Fibroblast of the aortic adventitia (primary cell): ENCODE measurements around the gene LRFN2. TPM values are rescaled to one million over a fixed set of nuclear protein-coding genes. Genes with fewer than 3 reads are reported as not detected.

ENCODE experiments used
- DNase-seq: peaks from one replicate; pipeline ENCODE4 v3.0.0-alpha.2; 2010; ENCODE audit warnings: low read depth
- H3K4me3 ChIP-seq: 2 replicates; pipeline ENCODE4 v1.5.1; 2011; ENCODE audit warnings: low read depth, mild to moderate bottlenecking, control low read depth, low read length, moderate library complexity
- total RNA-seq: library from RNA; depleted of rRNA; stranded (reverse); fragments of >200 nt; gene quantifications from 2 replicates; pipeline ENCODE4 v1.2.3, GENCODE V29; 2012; ENCODE audit warnings: low replicate concordance
- TF ChIP-seq, protein P1 (sequence below): IDR thresholded peaks from 2 replicates; pipeline ENCODE4 v1.5.1; 2011; ENCODE audit warnings: mild to moderate bottlenecking, low read length, control low read depth, inconsistent platforms; ENCODE audit not compliant: insufficient read depth

The LRFN2 gene
- total RNA-seq, 1 donor: not detected

- H3K4me3 ChIP-seq: no peak overlapping the region
- TF ChIP-seq, protein P1, sequence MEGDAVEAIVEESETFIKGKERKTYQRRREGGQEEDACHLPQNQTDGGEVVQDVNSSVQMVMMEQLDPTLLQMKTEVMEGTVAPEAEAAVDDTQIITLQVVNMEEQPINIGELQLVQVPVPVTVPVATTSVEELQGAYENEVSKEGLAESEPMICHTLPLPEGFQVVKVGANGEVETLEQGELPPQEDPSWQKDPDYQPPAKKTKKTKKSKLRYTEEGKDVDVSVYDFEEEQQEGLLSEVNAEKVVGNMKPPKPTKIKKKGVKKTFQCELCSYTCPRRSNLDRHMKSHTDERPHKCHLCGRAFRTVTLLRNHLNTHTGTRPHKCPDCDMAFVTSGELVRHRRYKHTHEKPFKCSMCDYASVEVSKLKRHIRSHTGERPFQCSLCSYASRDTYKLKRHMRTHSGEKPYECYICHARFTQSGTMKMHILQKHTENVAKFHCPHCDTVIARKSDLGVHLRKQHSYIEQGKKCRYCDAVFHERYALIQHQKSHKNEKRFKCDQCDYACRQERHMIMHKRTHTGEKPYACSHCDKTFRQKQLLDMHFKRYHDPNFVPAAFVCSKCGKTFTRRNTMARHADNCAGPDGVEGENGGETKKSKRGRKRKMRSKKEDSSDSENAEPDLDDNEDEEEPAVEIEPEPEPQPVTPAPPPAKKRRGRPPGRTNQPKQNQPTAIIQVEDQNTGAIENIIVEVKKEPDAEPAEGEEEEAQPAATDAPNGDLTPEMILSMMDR: no peak
- no peak for DNase-seq
Observed at GRCh38 chr6:40526036-40526435, 61.1 kb downstream of the LRFN2 start.

DNA sequence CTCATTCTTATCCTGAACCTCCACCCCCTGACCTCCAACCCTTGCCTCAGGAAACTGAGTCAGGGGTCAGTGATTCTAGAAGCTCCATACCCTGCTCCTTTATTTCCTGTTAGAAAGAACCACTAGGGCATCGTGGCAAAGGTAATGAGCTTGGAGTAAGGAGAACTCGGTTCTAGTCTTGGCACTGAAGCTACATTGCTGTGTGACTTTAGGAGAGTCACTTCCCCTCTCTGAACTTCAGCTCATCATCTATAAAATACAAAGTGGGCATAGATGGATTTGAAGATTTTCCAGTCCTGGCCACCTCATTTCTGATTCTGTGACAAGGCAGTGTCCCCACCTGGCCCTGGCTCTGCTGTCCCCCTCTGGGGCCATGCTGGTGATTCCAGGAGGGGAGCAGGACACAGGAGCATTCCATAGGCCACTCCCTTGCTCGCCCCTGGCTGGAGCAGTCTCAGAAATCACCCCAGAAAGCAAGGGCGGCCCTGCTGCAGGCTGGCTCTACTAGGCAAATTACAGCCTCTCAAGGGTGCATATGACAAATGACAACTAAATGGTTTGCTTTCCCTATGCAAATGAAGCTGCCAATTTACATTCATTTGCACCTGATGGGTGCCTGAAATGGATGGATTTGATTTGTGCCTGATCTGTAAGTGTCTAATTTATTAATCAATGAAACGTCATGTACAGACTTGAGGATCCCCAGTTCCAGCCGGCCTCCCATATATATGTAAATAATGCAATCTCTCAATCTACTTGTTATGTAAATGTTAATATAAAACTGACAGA lies 62.2 kb downstream of the LRFN2 start:
- DNase-seq: no peak
- TF ChIP-seq, protein P1: no peak
- H3K4me3 ChIP-seq: no peak overlapping the region

DNA sequence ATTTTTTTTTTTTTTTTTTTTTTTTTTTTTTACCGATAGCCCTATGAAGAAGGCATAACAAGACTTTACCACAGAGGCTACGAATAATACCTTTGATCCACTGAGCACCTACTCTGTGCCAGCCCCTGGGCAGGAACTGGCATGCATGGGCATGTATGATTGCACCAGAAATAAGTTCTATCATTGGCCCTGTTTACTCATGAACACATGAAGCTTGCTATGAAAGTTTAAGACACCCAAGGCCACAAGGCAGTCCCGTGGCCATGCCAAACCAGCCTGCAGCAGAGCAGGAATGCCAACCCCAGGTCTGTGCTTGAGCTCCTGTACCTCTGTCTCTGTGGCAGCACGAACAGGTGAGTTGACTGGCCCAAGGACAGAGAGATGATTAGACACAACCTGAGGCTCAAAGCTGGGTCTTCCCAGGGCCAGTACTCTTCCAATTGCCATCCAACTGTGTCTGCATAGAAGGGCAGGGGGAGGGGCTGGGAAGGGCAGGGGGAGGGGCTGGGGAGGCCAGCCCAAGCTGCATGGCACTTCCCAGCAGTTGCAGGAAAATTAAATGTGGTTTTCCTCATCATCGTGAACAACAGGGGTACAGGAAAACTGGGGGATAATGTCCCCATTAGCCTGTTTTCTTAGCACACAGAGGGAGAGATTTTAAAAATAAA lies 63.5 kb downstream of the LRFN2 start:
- DNase-seq: no peak
- TF ChIP-seq, protein P1: no peak
- no peak overlapping the region for H3K4me3 ChIP-seq

DNA sequence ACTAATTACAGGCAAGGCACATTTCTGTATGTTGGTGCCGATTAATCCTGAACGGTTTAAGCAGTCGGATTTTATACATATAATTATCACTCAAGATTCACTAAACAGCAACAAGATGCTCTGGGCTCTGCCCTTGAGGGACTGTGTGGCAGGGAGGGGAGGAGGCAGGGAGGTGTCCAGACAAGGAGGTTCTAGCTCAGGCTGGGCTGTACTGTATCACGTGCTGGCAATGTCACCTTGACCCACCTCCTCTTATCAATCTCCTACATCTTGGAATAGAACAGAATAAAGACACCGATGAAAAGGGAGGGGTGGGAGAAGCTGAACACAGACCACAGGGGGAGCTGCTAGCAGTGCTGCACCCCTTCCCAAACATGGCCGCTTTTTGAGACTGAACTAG lies 65.7 kb downstream of the LRFN2 start:
- TF ChIP-seq, protein P1: no peak
- DNase-seq: no peak
- no peak overlapping the region for H3K4me3 ChIP-seq

DNA sequence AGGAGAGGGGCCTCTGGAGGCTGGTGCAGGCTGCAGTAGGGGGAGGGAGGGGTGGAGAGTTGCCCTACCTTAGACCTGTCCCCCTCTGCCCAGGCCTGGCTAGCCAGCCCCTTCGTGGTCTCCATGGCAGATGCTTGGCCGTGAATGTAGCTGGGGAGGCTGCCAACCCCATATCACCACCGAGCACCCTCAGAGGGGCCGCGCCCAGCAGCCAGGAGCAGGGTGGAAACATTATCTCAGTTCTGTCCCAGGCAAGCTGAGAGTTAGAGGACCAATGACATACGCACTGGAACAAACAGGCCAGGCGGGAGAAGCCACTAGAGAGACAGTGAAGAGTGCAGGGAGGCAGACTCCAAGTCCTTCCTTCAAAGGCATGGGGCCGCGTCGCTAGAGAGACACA lies 66.5 kb downstream of the LRFN2 start:
- TF ChIP-seq, protein P1: no peak
- no peak for DNase-seq
- no peak overlapping the region for H3K4me3 ChIP-seq

DNA sequence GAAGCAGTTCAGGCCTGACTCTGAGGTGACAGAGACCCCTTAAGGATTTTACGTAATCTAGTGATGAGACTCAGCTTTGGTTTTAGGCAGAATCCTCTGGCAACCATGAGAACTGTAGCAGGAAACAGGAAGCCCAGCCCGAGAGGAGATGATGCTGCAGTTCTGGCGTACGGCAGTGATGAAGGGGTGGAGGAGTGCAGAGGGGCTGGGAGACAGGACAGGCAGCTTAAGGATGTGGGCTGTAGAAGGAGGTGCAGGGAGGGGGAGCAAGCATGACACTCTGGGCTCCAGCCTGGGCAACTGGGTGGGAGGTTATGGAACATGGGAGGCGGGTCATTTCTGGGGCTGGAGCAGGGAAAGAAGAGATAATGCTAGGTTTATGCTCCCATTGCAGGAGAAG lies 67.1 kb downstream of the LRFN2 start:
- no peak for DNase-seq
- no peak overlapping the region for H3K4me3 ChIP-seq
- TF ChIP-seq, protein P1: no peak
